IMR-90 (cell line): ENCODE results near the gene IRX1.

Source experiments
- BHLHE40 ChIP-seq: fragments of 150-350 bp; IDR thresholded peaks from 2 replicates; pipeline ENCODE4 v1.6.1; 2016; ENCODE audit warnings: mild to moderate bottlenecking, low read depth, low read length
- CEBPB ChIP-seq: IDR thresholded peaks from 2 replicates; pipeline ENCODE4 v1.6.1; 2012; ENCODE audit warnings: low read depth, low read length, improper control_type of control experiment
- CHD1 ChIP-seq: IDR thresholded peaks from 2 replicates; pipeline ENCODE4 v1.6.1; 2012; ENCODE audit warnings: low read depth, low read length, improper control_type of control experiment
- MAFK ChIP-seq: IDR thresholded peaks from 2 replicates; pipeline ENCODE4 v1.6.1; 2012; ENCODE audit warnings: low read depth, low read length, improper control_type of control experiment
- MXI1 ChIP-seq: IDR thresholded peaks from 2 replicates; pipeline ENCODE4 v1.6.1; 2012; ENCODE audit warnings: low read depth, mild to moderate bottlenecking, low read length, moderate library complexity, borderline replicate concordance
- POLR2A ChIP-seq: IDR thresholded peaks from 2 replicates; pipeline ENCODE4 v1.6.1; 2012; ENCODE audit warnings: mild to moderate bottlenecking, low read depth, low read length
- RAD21 ChIP-seq: IDR thresholded peaks from 2 replicates; pipeline ENCODE4 v1.6.1; 2012; ENCODE audit warnings: low read length, improper control_type of control experiment
- RFX5 ChIP-seq: IDR thresholded peaks from 2 replicates; pipeline ENCODE4 v1.8.0; 2012; ENCODE audit warnings: low read depth, mild to moderate bottlenecking, low read length, moderate library complexity
- SMC3 ChIP-seq: fragments of 150-350 bp; IDR thresholded peaks from 2 replicates; pipeline ENCODE4 v1.6.1; 2016; ENCODE audit warnings: low read depth, mild to moderate bottlenecking, antibody characterized with exemption, low read length, moderate library complexity
- TF ChIP-seq, protein P1 (sequence below): conservative IDR thresholded peaks from 2 replicates; pipeline ENCODE4 v1.5.1; 2012; ENCODE audit warnings: mild to moderate bottlenecking, low read depth, low read length, improper control_type of control experiment
- TF ChIP-seq, protein P2 (sequence below): fragments of 150-350 bp; IDR thresholded peaks from 2 replicates; pipeline ENCODE4 v1.6.1; 2017; ENCODE audit warnings: mild to moderate bottlenecking, antibody characterized with exemption, low read length, low read depth

DNA sequence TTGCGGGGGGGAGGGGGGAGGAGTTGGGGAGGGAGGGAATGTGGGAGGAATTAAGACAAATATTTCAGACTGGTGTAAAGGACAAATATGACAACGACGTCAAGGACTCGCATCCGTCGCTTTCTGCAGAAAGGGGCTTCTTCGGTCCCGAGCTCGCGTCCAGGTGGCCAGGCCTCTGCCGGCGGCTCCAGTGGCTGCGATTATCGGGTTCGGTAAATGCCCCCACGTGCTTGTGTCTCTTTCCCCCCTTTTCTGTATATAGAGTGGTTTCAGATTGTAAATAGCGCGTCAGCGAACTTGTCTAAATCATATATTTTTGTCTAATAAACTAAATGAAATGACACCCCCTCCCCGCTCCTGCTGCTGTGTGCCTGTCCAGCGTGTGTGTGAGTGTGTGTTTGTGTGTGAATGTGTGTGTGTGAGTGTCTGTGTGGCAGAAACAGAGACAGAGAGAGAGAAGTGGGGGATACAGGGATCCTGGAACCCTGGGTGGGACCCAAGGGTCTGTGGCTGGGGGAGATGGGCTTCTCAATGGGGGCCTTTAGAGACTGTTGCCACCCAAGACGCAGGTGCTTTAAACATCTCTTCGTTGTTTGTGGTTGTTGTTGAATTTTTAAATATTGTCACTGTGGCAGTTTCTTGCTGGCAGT, 5.6 kb downstream of the IRX1 start:
- TF ChIP-seq, protein P1, sequence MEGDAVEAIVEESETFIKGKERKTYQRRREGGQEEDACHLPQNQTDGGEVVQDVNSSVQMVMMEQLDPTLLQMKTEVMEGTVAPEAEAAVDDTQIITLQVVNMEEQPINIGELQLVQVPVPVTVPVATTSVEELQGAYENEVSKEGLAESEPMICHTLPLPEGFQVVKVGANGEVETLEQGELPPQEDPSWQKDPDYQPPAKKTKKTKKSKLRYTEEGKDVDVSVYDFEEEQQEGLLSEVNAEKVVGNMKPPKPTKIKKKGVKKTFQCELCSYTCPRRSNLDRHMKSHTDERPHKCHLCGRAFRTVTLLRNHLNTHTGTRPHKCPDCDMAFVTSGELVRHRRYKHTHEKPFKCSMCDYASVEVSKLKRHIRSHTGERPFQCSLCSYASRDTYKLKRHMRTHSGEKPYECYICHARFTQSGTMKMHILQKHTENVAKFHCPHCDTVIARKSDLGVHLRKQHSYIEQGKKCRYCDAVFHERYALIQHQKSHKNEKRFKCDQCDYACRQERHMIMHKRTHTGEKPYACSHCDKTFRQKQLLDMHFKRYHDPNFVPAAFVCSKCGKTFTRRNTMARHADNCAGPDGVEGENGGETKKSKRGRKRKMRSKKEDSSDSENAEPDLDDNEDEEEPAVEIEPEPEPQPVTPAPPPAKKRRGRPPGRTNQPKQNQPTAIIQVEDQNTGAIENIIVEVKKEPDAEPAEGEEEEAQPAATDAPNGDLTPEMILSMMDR, result no peak
- TF ChIP-seq POLR2A (no peak), MXI1 (no peak), RAD21 (no peak), BHLHE40 (no peak), SMC3 (no peak), MAFK (no peak), CHD1 (no peak), CEBPB (no peak), RFX5 (no peak)
- TF ChIP-seq, protein P2, sequence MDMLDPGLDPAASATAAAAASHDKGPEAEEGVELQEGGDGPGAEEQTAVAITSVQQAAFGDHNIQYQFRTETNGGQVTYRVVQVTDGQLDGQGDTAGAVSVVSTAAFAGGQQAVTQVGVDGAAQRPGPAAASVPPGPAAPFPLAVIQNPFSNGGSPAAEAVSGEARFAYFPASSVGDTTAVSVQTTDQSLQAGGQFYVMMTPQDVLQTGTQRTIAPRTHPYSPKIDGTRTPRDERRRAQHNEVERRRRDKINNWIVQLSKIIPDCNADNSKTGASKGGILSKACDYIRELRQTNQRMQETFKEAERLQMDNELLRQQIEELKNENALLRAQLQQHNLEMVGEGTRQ, result no peak
